ENCODE data around the gene SLC38A2.

SLC38A2 gene

DNA sequence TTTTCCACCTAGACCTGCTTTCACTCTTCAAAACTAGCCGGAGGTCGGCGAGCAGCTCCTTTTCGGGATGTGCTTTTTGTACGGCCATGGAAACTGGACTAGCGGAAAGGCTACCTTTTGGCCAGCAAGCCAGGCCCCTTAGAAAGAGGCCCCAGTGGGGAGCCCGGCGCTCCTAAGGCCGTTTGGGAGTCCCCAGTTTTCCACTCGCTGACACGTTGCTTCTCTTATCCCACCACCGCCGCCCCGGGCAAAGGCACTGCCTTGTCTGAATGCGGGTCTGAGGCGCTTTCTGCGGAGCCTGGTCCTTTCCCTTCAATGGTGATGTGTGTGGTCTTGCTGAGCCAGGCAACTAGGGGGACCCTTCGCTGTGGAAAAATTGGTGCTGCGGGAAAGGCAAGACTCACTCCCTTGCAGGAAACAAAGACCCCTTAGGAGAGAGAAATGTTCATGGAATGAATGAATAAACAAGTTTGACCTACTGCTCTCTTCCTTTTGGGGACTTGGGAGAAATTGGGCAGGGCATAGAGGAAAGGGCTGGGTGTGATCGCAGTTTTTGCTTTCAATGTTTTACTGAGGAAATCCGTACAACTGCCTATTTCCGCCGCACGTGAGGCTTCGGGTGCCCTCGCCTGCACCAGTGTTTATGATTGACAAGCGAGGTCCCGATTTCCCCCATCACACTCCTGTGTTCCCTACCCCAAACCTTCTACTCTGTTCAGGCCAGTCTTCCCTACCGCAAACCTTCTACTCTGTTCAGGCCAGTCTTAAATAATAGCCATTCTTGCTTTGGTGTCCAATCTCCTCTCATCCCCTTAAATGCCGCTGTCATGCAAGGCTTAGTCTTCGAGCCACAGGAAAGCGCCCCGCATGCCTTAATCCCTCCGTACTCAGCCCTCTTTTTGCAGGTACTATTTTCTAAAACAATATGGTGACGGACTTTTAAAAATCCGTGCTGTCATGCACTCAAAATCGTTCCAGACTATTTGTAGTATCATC lies 1.0 kb upstream of the SLC38A2 start:
- peak; percentile 53 for DNase-seq
- peak overlapping the region; percentile 97; the same call in 1 of the 2 replicates for H3K27ac ChIP-seq (ENCODE audit: low read length)
- H3K4me1 ChIP-seq (ENCODE audit: low read length): peaks cover 24% of the 10 kb centered on the region
- H4K20me1 ChIP-seq (ENCODE audit: insufficient read depth, low read length): no peaks in the 10 kb centered on the region; the same call in 1 of the 2 replicates
- H2AFZ ChIP-seq (ENCODE audit: low read length): peak overlapping the region; percentile 94
- peak overlapping the region; percentile 99 for H3K9ac ChIP-seq (ENCODE audit: low read length)
- TF ChIP-seq EZH2 (optimal IDR thresholded peaks at IDR 0.05; ENCODE audit: low read depth, low read length): no peak
- H3F3A ChIP-seq (ENCODE audit: insufficient read depth, low read length): peaks cover 27% of the 10 kb centered on the region
- H3K79me2 ChIP-seq (ENCODE audit: low read length): peaks cover 40% of the 10 kb centered on the region
- peak overlapping the region; percentile 96 for H3K4me3 ChIP-seq (ENCODE audit: low read length)
- peak overlapping the region; percentile 97 for H3K4me2 ChIP-seq (ENCODE audit: low read depth, low read length)
- peaks cover 19% of the 10 kb centered on the region for H3K36me3 ChIP-seq (replicated peaks; ENCODE audit: insufficient read depth, low read length)
- H3K9me2 ChIP-seq (replicated peaks; ENCODE audit: insufficient read depth, low read length): no peaks in the 10 kb centered on the region
- no peaks in the 10 kb centered on the region for H3K27me3 ChIP-seq (replicated peaks; ENCODE audit: insufficient read depth, low read length)
- no peaks in the 10 kb centered on the region for H3K9me3 ChIP-seq (replicated peaks; ENCODE audit: insufficient read depth, low read length)

GRCh38 chr12:46371718-46372543 lies 642 bp downstream of the SLC38A2 start:
- Histone ChIP-seq H3K4me2 (ENCODE audit: low read depth, low read length) (peak overlapping the region; percentile 81; the same call in 1 of the 2 replicates), H3F3A (ENCODE audit: insufficient read depth, low read length) (peaks cover 33% of the 10 kb centered on the region)

GRCh38 chr12:46370792-46371717 lies 1.5 kb downstream of the SLC38A2 start:
- Histone ChIP-seq H3K36me3 (replicated peaks; ENCODE audit: insufficient read depth, low read length) (peaks cover 31% of the 10 kb centered on the region), H2AFZ (ENCODE audit: low read length) (no peak overlapping the region), H3K9me3 (replicated peaks; ENCODE audit: insufficient read depth, low read length) (no peaks in the 10 kb centered on the region), H3K9me2 (replicated peaks; ENCODE audit: insufficient read depth, low read length) (no peaks in the 10 kb centered on the region), H3F3A (ENCODE audit: insufficient read depth, low read length) (peaks cover 41% of the 10 kb centered on the region), H3K9ac (ENCODE audit: low read length) (peak overlapping the region; percentile 99), H3K27ac (ENCODE audit: low read length) (peak overlapping the region; percentile 97), H3K79me2 (ENCODE audit: low read length) (peaks cover 65% of the 10 kb centered on the region), H3K27me3 (replicated peaks; ENCODE audit: insufficient read depth, low read length) (no peaks in the 10 kb centered on the region), H3K4me2 (ENCODE audit: low read depth, low read length) (peak overlapping the region; percentile 81), H3K4me3 (ENCODE audit: low read length) (peak overlapping the region; percentile 96), H3K4me1 (ENCODE audit: low read length) (peaks cover 34% of the 10 kb centered on the region), H4K20me1 (ENCODE audit: insufficient read depth, low read length) (peaks cover 3% of the 10 kb centered on the region; the same call in 1 of the 2 replicates)
- peak; percentile 93 for DNase-seq
- TF ChIP-seq, protein P1, sequence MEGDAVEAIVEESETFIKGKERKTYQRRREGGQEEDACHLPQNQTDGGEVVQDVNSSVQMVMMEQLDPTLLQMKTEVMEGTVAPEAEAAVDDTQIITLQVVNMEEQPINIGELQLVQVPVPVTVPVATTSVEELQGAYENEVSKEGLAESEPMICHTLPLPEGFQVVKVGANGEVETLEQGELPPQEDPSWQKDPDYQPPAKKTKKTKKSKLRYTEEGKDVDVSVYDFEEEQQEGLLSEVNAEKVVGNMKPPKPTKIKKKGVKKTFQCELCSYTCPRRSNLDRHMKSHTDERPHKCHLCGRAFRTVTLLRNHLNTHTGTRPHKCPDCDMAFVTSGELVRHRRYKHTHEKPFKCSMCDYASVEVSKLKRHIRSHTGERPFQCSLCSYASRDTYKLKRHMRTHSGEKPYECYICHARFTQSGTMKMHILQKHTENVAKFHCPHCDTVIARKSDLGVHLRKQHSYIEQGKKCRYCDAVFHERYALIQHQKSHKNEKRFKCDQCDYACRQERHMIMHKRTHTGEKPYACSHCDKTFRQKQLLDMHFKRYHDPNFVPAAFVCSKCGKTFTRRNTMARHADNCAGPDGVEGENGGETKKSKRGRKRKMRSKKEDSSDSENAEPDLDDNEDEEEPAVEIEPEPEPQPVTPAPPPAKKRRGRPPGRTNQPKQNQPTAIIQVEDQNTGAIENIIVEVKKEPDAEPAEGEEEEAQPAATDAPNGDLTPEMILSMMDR (IDR thresholded peaks at IDR 0.05; ENCODE audit: low read length): peak; percentile 10; the same call in 1 of the 2 replicates
- no peak for TF ChIP-seq EZH2phosphoT487 (IDR thresholded peaks at IDR 0.05; ENCODE audit: low read length)

More at GRCh38 chr12:46371718-46372543, 642 bp downstream of the SLC38A2 start:
- Histone ChIP-seq H3K27me3 (replicated peaks; ENCODE audit: insufficient read depth, low read length) (no peaks in the 10 kb centered on the region), H3K79me2 (ENCODE audit: low read length) (peaks cover 56% of the 10 kb centered on the region), H3K9me2 (replicated peaks; ENCODE audit: insufficient read depth, low read length) (no peaks in the 10 kb centered on the region), H3K9ac (ENCODE audit: low read length) (peak overlapping the region; percentile 99), H2AFZ (ENCODE audit: low read length) (no peak overlapping the region), H4K20me1 (ENCODE audit: insufficient read depth, low read length) (peaks cover 3% of the 10 kb centered on the region; the same call in 1 of the 2 replicates), H3K9me3 (replicated peaks; ENCODE audit: insufficient read depth, low read length) (no peaks in the 10 kb centered on the region), H3K4me3 (ENCODE audit: low read length) (peak overlapping the region; percentile 96), H3K27ac (ENCODE audit: low read length) (peak overlapping the region; percentile 97), H3K4me1 (ENCODE audit: low read length) (peaks cover 30% of the 10 kb centered on the region), H3K36me3 (replicated peaks; ENCODE audit: insufficient read depth, low read length) (peaks cover 26% of the 10 kb centered on the region)
- no peak for TF ChIP-seq EZH2phosphoT487 (IDR thresholded peaks at IDR 0.05; ENCODE audit: low read length)
- TF ChIP-seq, protein P1 (IDR thresholded peaks at IDR 0.05; ENCODE audit: low read length): no peak
- no peak for TF ChIP-seq EZH2 (optimal IDR thresholded peaks at IDR 0.05; ENCODE audit: low read depth, low read length)
- peak; percentile 55 for DNase-seq
